ENCODE measurements around the gene YTHDF2. TPM values are rescaled to one million over a fixed set of nuclear protein-coding genes. Genes with fewer than 3 reads are reported as not detected.
A peak's percentile ranks its signal among the peaks of the same experiment; 100 is the strongest.

YTHDF2 gene
- total and polyA plus RNA-seq, 12 donors, result 41.0 to 95.0 (median 67.7) TPM

- intact Hi-C loops (cut with DNase I), result no loop called here
- TF ChIP-seq POLR2A (IDR thresholded peaks at IDR 0.05) (no peak), CTCF (IDR thresholded peaks at IDR 0.05) (no peak)
- H3K27ac ChIP-seq, result peak overlapping the region in 4 of 5 donors; percentile 82 to 99 (median 94)
- no peak for DNase-seq
- H3K36me3 ChIP-seq (replicated peaks in 1 of 2), result peaks cover 0 to 26% of the 10 kb centered on the region in 2 donors
- no peaks in the 10 kb centered on the region for H3K27me3 ChIP-seq
- H3K4me3 ChIP-seq, result peak overlapping the region in 2 of 4 donors; percentile 86 to 97
- H3K4me1 ChIP-seq (replicated peaks in 1 of 2), result peaks cover 10 to 30% of the 10 kb centered on the region in 2 donors
- no peaks in the 10 kb centered on the region for H3K9me3 ChIP-seq (replicated peaks in 1 of 3)
- WGBS, 4 donors, result 13 to 19% (median 14%) methylated on average over 13 to 15 of the region's 15 CpGs
Measured at GRCh38 chr1:28735961-28736449, 735 bp upstream of the YTHDF2 start.

- no peaks in the 10 kb centered on the region for H3K9me3 ChIP-seq (replicated peaks in 1 of 3)
- peaks cover 0 to 41% of the 10 kb centered on the region in 2 donors for H3K36me3 ChIP-seq (replicated peaks in 1 of 2)
- peak; percentile 54 to 72 (median 67) for DNase-seq
- H3K4me1 ChIP-seq (replicated peaks in 1 of 2), result peaks cover 13 to 43% of the 10 kb centered on the region in 2 donors
- TF ChIP-seq POLR2A (IDR thresholded peaks at IDR 0.05) (peak in 1 of 2 donors; percentile 8), CTCF (IDR thresholded peaks at IDR 0.05) (no peak)
- WGBS, 4 donors, result 0 to 1% (median 1%) methylated on average over 45 to 53 of the region's 53 CpGs
- intact Hi-C loops (cut with DNase I), result no loop called here
- peak overlapping the region; percentile 86 to 97 (median 92) for H3K4me3 ChIP-seq
- peak overlapping the region; percentile 83 to 99 (median 96) for H3K27ac ChIP-seq
- H3K27me3 ChIP-seq, result no peaks in the 10 kb centered on the region
Measured at GRCh38 chr1:28737307-28738132, 780 bp downstream of the YTHDF2 start.

- DNase-seq, result no peak
- H3K9me3 ChIP-seq (replicated peaks in 1 of 3), result no peaks in the 10 kb centered on the region
- H3K36me3 ChIP-seq (replicated peaks in 1 of 2), result peaks cover 0 to 67% of the 10 kb centered on the region in 2 donors
- no peak overlapping the region for H3K27ac ChIP-seq
- no peaks in the 10 kb centered on the region for H3K27me3 ChIP-seq
- peak overlapping the region in 1 of 4 donors; percentile 0 for H3K4me3 ChIP-seq
- peaks cover 24 to 59% of the 10 kb centered on the region in 2 donors for H3K4me1 ChIP-seq (replicated peaks in 1 of 2)
- intact Hi-C loops (cut with DNase I), result no loop called here
- TF ChIP-seq CTCF (IDR thresholded peaks at IDR 0.05) (no peak), POLR2A (IDR thresholded peaks at IDR 0.05) (no peak)
Measured at GRCh38 chr1:28740118-28740517, 3.4 kb downstream of the YTHDF2 start.

- Histone ChIP-seq H3K27me3 (no peaks in the 10 kb centered on the region), H3K4me1 (replicated peaks in 1 of 2) (peaks cover 15 to 76% of the 10 kb centered on the region in 2 donors), H3K4me3 (no peak overlapping the region), H3K27ac (no peak overlapping the region), H3K36me3 (replicated peaks in 1 of 2) (peaks cover 0 to 64% of the 10 kb centered on the region in 2 donors), H3K9me3 (replicated peaks in 1 of 3) (no peaks in the 10 kb centered on the region)
- TF ChIP-seq POLR2A (IDR thresholded peaks at IDR 0.05), result no peak
- no peak for TF ChIP-seq CTCF (IDR thresholded peaks at IDR 0.05)
- intact Hi-C loops (cut with DNase I), result no loop called here
- 78 to 86% (median 79%) methylated on average over 4 of the region's 4 CpGs for WGBS, 4 donors
- no peak for DNase-seq
Measured at GRCh38 chr1:28744184-28744583, 7.4 kb downstream of the YTHDF2 start.
